Endothelial cell of umbilical vein (primary cell): ENCODE results near the gene ZNF182.

Experiments used
- CTCF ChIP-seq, 2 donors: IDR thresholded peaks; 1 replicate in 1 of 2; 2 replicates in 1 of 2; pipeline ENCODE4 v1.5.1; 2011; ENCODE audit warnings: low read length in 2 of 2, mild to moderate bottlenecking in 2 of 2, moderate library complexity in 2 of 2, control low read depth in 1 of 2, inconsistent platforms in 1 of 2, low read depth in 1 of 2; ENCODE audit not compliant: insufficient read depth in 1 of 2; ENCODE audit errors: extremely low read depth in 1 of 2
- EZH2 ChIP-seq: IDR thresholded peaks from 2 replicates; pipeline ENCODE4 v1.6.1; 2012; ENCODE audit warnings: borderline replicate concordance, low read depth, mild to moderate bottlenecking, moderate library complexity, low read length, inconsistent platforms; ENCODE audit not compliant: severe bottlenecking
- JUN ChIP-seq: IDR thresholded peaks from 2 replicates; pipeline ENCODE4 v1.6.1; 2011; ENCODE audit warnings: borderline replicate concordance, low read depth; ENCODE audit not compliant: insufficient read length, insufficient read depth

DNA sequence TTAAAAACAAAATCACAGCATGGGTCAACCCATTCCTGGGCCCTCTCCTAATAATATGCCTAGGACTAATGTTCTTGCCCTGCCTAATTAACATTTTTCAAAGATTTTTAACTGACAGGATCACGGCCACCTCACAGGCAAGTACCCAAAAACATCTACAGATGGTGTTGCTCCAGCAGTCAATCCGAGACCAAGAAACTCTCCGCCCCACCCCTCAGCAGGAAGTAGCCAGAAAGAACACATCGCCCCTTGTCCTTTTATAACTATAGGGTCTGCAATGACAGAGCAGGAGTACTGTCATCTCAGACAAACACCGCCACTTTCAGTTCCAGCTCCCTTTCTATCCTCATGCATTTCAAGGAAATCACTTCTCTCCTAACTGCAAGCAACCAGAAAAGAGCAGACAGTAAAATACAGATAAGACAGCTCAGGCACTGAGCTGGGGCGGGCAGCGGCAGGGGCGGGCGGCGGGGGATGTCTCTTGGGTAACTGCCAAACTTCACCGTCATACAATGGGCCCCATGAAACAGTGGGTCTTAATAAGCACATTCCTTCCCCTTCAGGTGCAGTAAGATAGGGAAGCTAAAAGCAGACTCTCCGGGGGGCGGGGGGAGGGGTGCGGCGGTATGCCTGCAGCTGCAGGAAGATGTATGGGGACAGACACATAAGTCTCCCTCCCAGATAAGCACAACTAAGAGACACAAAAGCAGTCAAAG lies 67.4 kb downstream of the ZNF182 start:
- no peak for TF ChIP-seq CTCF (IDR thresholded peaks at IDR 0.05; ENCODE audit: extremely low read depth in 1 of 2, insufficient read depth in 1 of 2, low read depth in 1 of 2, low read length in 2 of 2)
- TF ChIP-seq JUN = no peak
- TF ChIP-seq EZH2 = no peak
